ENCODE measurements around the gene TRAPPC6A. TPM values are rescaled to one million over a fixed set of nuclear protein-coding genes. Genes with fewer than 3 reads are reported as not detected.

The TRAPPC6A gene
- total RNA-seq, 1 experiment from 2014 or later: 0.98 TPM

Other genes with a start within 250 kb of the TRAPPC6A start
- gene APOC4, start 236.0 kb downstream of the TRAPPC6A start, total RNA-seq (2014; rRNA removed; shearing (Covaris generic)): not detected in 2 replicates
- gene APOC2, start 232.2 kb downstream of the TRAPPC6A start, total RNA-seq (2014; rRNA removed; shearing (Covaris generic)): not detected in 2 replicates
- 34.2 and 51.5 TPM in 2 replicates for gene CLPTM1, start 222.9 kb downstream of the TRAPPC6A start, total RNA-seq (2014; rRNA removed; shearing (Covaris generic))
- 3.2 TPM in 2 replicates for gene RELB, start 176.8 kb downstream of the TRAPPC6A start, total RNA-seq (2014; rRNA removed; shearing (Covaris generic))
- 31.0 and 36.9 TPM in 2 replicates for gene CLASRP, start 139.2 kb downstream of the TRAPPC6A start, total RNA-seq (2014; rRNA removed; shearing (Covaris generic))
- gene ZNF296, start 101.8 kb downstream of the TRAPPC6A start, total RNA-seq (2014; rRNA removed; shearing (Covaris generic)): not detected in 2 replicates
- 58.2 and 59.2 TPM in 2 replicates for gene GEMIN7, start 99.0 kb downstream of the TRAPPC6A start, total RNA-seq (2014; rRNA removed; shearing (Covaris generic))
- gene PPP1R37, start 85.1 kb downstream of the TRAPPC6A start, total RNA-seq (2014; rRNA removed; shearing (Covaris generic)): 24.8 and 26.5 TPM in 2 replicates
- not detected in 2 replicates for gene NKPD1, start 17.3 kb downstream of the TRAPPC6A start, total RNA-seq (2014; rRNA removed; shearing (Covaris generic))
- gene BLOC1S3, start 547 bp upstream of the TRAPPC6A start, total RNA-seq (2014; rRNA removed; shearing (Covaris generic)): 1.5 and 5.0 TPM in 2 replicates
- gene EXOC3L2, start 67.2 kb upstream of the TRAPPC6A start, total RNA-seq (2014; rRNA removed; shearing (Covaris generic)): 0.56 and 0.84 TPM in 2 replicates
- gene MARK4, start 73.0 kb upstream of the TRAPPC6A start, total RNA-seq (2014; rRNA removed; shearing (Covaris generic)): 5.3 and 9.2 TPM in 2 replicates
- gene CKM, start 144.6 kb upstream of the TRAPPC6A start, total RNA-seq (2014; rRNA removed; shearing (Covaris generic)): not detected in 2 replicates
- gene KLC3, start 162.5 kb upstream of the TRAPPC6A start, total RNA-seq (2014; rRNA removed; shearing (Covaris generic)): 0.11 TPM in 1 of 2 replicates, not detected in the other
- 20.0 and 23.9 TPM in 2 replicates for gene ERCC2, start 192.3 kb upstream of the TRAPPC6A start, total RNA-seq (2014; rRNA removed; shearing (Covaris generic))
- gene PPP1R13L, start 226.8 kb upstream of the TRAPPC6A start, total RNA-seq (2014; rRNA removed; shearing (Covaris generic)): 18.9 and 34.3 TPM in 2 replicates
- 39.8 and 54.6 TPM in 2 replicates for gene POLR1G, start 228.4 kb upstream of the TRAPPC6A start, total RNA-seq (2014; rRNA removed; shearing (Covaris generic))
- 125 and 137 TPM in 2 replicates for gene ERCC1, start 245.7 kb upstream of the TRAPPC6A start, total RNA-seq (2014; rRNA removed; shearing (Covaris generic))

Data from HT1080 (cell line).